HEK293 (cell line): ENCODE data around the gene MADCAM1.

ENCODE experiments used
- GLI2 ChIP-seq: fragments of 450-650 bp; formaldehyde crosslinking; IDR thresholded peaks from 2 replicates; pipeline ENCODE4; 2017; ENCODE audit warnings: missing biosample characterization, missing genetic modification characterization, low read depth, borderline replicate concordance
- GLIS2 ChIP-seq: fragments of 450-650 bp; formaldehyde crosslinking; IDR thresholded peaks from 2 replicates; pipeline ENCODE4 v1.5.1; 2016; ENCODE audit warnings: missing biosample characterization, missing genetic modification characterization
- MZF1 ChIP-seq: fragments of 450-650 bp; formaldehyde crosslinking; IDR thresholded peaks from 2 replicates; pipeline ENCODE4 v1.5.1; 2017; ENCODE audit warnings: missing biosample characterization, missing genetic modification characterization, borderline replicate concordance
- SP2 ChIP-seq: fragments of 450-650 bp; formaldehyde crosslinking; IDR thresholded peaks from 2 replicates; pipeline ENCODE4 v1.5.1; 2016; ENCODE audit warnings: missing biosample characterization, missing genetic modification characterization
- SP7 ChIP-seq: fragments of 450-650 bp; formaldehyde crosslinking; IDR thresholded peaks from 2 replicates; pipeline ENCODE4 v1.5.1; 2016; ENCODE audit warnings: missing biosample characterization, missing genetic modification characterization
- ZBTB48 ChIP-seq: fragments of 450-650 bp; formaldehyde crosslinking; IDR thresholded peaks from 2 replicates; pipeline ENCODE4 v1.5.1; 2016; ENCODE audit warnings: missing biosample characterization, missing genetic modification characterization
- ZBTB7A ChIP-seq: fragments of 450-650 bp; formaldehyde crosslinking; IDR thresholded peaks from 2 replicates; pipeline ENCODE4 v1.5.1; 2016; ENCODE audit warnings: low read depth, missing biosample characterization, missing genetic modification characterization
- ZFP3 ChIP-seq: fragments of 450-650 bp; formaldehyde crosslinking; IDR thresholded peaks from 2 replicates; pipeline ENCODE4 v1.5.1; 2016; ENCODE audit warnings: low read depth, missing biosample characterization, missing genetic modification characterization
- ZIC2 ChIP-seq: fragments of 450-650 bp; formaldehyde crosslinking; IDR thresholded peaks from 2 replicates; pipeline ENCODE4 v1.5.1; 2016; ENCODE audit warnings: missing biosample characterization, missing genetic modification characterization
- ZNF112 ChIP-seq: fragments of 450-650 bp; formaldehyde crosslinking; IDR thresholded peaks from 2 replicates; pipeline ENCODE4 v1.5.0; 2017; ENCODE audit warnings: missing biosample characterization, missing genetic modification characterization
- ZNF146 ChIP-seq: fragments of 450-650 bp; formaldehyde crosslinking; IDR thresholded peaks from 2 replicates; pipeline ENCODE4 v1.5.1; 2016; ENCODE audit warnings: missing biosample characterization, missing genetic modification characterization
- ZNF175 ChIP-seq: fragments of 450-650 bp; formaldehyde crosslinking; IDR thresholded peaks from 2 replicates; pipeline ENCODE4 v1.5.1; 2016; ENCODE audit warnings: missing biosample characterization, missing genetic modification characterization
- ZNF274 ChIP-seq, 2 experiments: fragments of 200-500 bp in 1 of 2; fragments of 450-650 bp in 1 of 2; sonication (Bioruptor generic) in 1 of 2; formaldehyde crosslinking in 1 of 2; IDR thresholded peaks; 2 replicates each; pipeline versions ENCODE4 v1.5.1 to v1.6.1; 2014 to 2016; ENCODE audit warnings: borderline replicate concordance in 1 of 2, inconsistent platforms in 1 of 2, low read length in 1 of 2, missing biosample characterization in 1 of 2, missing genetic modification characterization in 1 of 2
- ZNF324 ChIP-seq: fragments of 450-650 bp; formaldehyde crosslinking; IDR thresholded peaks from 2 replicates; pipeline ENCODE4 v1.5.1; 2016; ENCODE audit warnings: missing biosample characterization, missing genetic modification characterization
- ZNF335 ChIP-seq: fragments of 450-650 bp; formaldehyde crosslinking; conservative IDR thresholded peaks from 2 replicates; pipeline ENCODE4 v1.5.1; 2016; ENCODE audit warnings: missing biosample characterization, missing genetic modification characterization
- ZNF426 ChIP-seq: fragments of 450-650 bp; formaldehyde crosslinking; IDR thresholded peaks from 2 replicates; pipeline ENCODE4 v1.5.1; 2017; ENCODE audit warnings: missing biosample characterization, missing genetic modification characterization, mild to moderate bottlenecking, inconsistent platforms, moderate library complexity
- ZNF521 ChIP-seq: fragments of 450-650 bp; formaldehyde crosslinking; IDR thresholded peaks from 2 replicates; pipeline ENCODE4 v1.5.1; 2017; ENCODE audit warnings: missing biosample characterization, mild to moderate bottlenecking, missing genetic modification characterization
- ZNF747 ChIP-seq: fragments of 450-650 bp; formaldehyde crosslinking; IDR thresholded peaks from 2 replicates; pipeline ENCODE4 v1.5.1; 2016; ENCODE audit warnings: missing biosample characterization, missing genetic modification characterization
- ZNF777 ChIP-seq: fragments of 450-650 bp; formaldehyde crosslinking; IDR thresholded peaks from 2 replicates; pipeline ENCODE4 v1.5.1; 2017; ENCODE audit warnings: missing biosample characterization, missing genetic modification characterization, borderline replicate concordance
- ZSCAN23 ChIP-seq: fragments of 450-650 bp; formaldehyde crosslinking; IDR thresholded peaks from 2 replicates; pipeline ENCODE4 v1.5.1; 2016; ENCODE audit warnings: missing biosample characterization, missing genetic modification characterization
- TF ChIP-seq, protein P1 (sequence below): fragments of 450-650 bp; formaldehyde crosslinking; IDR thresholded peaks from 2 replicates; pipeline ENCODE4 v1.5.1; 2016; ENCODE audit warnings: missing biosample characterization, missing genetic modification characterization
- TF ChIP-seq, protein P2 (sequence below): fragments of 450-650 bp; formaldehyde crosslinking; IDR thresholded peaks from 2 replicates; pipeline ENCODE4 v1.5.1; 2016; ENCODE audit warnings: missing biosample characterization, missing genetic modification characterization, borderline replicate concordance
- TF ChIP-seq, protein P3 (sequence below): fragments of 450-650 bp; formaldehyde crosslinking; IDR thresholded peaks from 2 replicates; pipeline ENCODE4 v1.5.1; 2016; ENCODE audit warnings: missing biosample characterization, missing genetic modification characterization
- TF ChIP-seq, protein P4 (sequence below): fragments of 450-650 bp; formaldehyde crosslinking; IDR thresholded peaks from 2 replicates; pipeline ENCODE4 v1.5.1; 2016; ENCODE audit warnings: missing biosample characterization, missing genetic modification characterization
- TF ChIP-seq, protein P5 (sequence below): fragments of 450-650 bp; formaldehyde crosslinking; IDR thresholded peaks from 2 replicates; pipeline ENCODE4 v1.5.1; 2016; ENCODE audit warnings: missing biosample characterization, missing genetic modification characterization

Gene MADCAM1

DNA sequence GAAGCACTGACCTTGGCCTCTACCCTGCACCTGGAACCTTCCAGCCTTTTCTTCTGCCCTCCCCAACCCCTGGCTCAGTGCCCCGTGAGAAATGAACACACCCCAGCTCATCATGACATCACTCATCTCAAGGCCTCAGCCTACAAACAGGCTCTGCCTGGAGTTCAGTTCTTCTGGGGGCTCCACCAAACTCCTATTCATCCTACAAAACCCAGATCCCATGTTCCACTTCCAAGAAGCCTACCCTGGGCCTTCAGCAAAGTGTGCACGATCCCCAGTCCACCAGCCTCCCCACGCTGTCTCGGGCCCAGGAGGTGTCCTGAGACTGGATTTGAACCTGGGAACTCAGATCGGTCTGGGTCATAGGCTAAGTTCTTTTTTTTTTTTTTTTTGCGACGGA lies 26.5 kb upstream of the MADCAM1 start (continued):
- TF ChIP-seq, protein P1, sequence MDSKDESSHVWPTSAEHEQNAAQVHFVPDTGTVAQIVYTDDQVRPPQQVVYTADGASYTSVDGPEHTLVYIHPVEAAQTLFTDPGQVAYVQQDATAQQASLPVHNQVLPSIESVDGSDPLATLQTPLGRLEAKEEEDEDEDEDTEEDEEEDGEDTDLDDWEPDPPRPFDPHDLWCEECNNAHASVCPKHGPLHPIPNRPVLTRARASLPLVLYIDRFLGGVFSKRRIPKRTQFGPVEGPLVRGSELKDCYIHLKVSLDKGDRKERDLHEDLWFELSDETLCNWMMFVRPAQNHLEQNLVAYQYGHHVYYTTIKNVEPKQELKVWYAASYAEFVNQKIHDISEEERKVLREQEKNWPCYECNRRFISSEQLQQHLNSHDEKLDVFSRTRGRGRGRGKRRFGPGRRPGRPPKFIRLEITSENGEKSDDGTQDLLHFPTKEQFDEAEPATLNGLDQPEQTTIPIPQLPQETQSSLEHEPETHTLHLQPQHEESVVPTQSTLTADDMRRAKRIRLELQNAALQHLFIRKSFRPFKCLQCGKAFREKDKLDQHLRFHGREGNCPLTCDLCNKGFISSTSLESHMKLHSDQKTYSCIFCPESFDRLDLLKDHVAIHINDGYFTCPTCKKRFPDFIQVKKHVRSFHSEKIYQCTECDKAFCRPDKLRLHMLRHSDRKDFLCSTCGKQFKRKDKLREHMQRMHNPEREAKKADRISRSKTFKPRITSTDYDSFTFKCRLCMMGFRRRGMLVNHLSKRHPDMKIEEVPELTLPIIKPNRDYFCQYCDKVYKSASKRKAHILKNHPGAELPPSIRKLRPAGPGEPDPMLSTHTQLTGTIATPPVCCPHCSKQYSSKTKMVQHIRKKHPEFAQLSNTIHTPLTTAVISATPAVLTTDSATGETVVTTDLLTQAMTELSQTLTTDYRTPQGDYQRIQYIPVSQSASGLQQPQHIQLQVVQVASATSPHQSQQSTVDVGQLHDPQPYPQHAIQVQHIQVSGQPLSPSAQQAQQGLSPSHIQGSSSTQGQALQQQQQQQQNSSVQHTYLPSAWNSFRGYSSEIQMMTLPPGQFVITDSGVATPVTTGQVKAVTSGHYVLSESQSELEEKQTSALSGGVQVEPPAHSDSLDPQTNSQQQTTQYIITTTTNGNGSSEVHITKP (tag by site-specific recombination): 0 out of 2 replicates have a peak, but pooled peaks have one; percentile 5
- TF ChIP-seq ZNF146 (no peak), ZBTB48 (tag by site-specific recombination) (peak; percentile 17; the same call in 1 of the 2 replicates), ZSCAN23 (no peak), SP7 (no peak), GLI2 (no peak), ZNF426 (tag by site-specific recombination) (no peak), SP2 (no peak), ZNF747 (tag by site-specific recombination) (no peak), ZNF175 (tag by site-specific recombination) (no peak), MZF1 (no peak), ZNF335 (no peak), GLIS2 (tag by site-specific recombination) (no peak), ZBTB7A (tag by site-specific recombination) (no peak), ZNF112 (tag by site-specific recombination) (no peak), ZFP3 (tag by site-specific recombination) (peak; percentile 96), ZNF777 (no peak), ZNF521 (no peak), ZIC2 (no peak), ZNF324 (tag by site-specific recombination) (no peak), ZNF274 (IDR thresholded peaks at IDR 0.05; ENCODE audit: low read length) (no peak), ZNF274 (tag by site-specific recombination; IDR thresholded peaks at IDR 0.05; ENCODE audit: borderline replicate concordance) (no peak)
- TF ChIP-seq, protein P2, sequence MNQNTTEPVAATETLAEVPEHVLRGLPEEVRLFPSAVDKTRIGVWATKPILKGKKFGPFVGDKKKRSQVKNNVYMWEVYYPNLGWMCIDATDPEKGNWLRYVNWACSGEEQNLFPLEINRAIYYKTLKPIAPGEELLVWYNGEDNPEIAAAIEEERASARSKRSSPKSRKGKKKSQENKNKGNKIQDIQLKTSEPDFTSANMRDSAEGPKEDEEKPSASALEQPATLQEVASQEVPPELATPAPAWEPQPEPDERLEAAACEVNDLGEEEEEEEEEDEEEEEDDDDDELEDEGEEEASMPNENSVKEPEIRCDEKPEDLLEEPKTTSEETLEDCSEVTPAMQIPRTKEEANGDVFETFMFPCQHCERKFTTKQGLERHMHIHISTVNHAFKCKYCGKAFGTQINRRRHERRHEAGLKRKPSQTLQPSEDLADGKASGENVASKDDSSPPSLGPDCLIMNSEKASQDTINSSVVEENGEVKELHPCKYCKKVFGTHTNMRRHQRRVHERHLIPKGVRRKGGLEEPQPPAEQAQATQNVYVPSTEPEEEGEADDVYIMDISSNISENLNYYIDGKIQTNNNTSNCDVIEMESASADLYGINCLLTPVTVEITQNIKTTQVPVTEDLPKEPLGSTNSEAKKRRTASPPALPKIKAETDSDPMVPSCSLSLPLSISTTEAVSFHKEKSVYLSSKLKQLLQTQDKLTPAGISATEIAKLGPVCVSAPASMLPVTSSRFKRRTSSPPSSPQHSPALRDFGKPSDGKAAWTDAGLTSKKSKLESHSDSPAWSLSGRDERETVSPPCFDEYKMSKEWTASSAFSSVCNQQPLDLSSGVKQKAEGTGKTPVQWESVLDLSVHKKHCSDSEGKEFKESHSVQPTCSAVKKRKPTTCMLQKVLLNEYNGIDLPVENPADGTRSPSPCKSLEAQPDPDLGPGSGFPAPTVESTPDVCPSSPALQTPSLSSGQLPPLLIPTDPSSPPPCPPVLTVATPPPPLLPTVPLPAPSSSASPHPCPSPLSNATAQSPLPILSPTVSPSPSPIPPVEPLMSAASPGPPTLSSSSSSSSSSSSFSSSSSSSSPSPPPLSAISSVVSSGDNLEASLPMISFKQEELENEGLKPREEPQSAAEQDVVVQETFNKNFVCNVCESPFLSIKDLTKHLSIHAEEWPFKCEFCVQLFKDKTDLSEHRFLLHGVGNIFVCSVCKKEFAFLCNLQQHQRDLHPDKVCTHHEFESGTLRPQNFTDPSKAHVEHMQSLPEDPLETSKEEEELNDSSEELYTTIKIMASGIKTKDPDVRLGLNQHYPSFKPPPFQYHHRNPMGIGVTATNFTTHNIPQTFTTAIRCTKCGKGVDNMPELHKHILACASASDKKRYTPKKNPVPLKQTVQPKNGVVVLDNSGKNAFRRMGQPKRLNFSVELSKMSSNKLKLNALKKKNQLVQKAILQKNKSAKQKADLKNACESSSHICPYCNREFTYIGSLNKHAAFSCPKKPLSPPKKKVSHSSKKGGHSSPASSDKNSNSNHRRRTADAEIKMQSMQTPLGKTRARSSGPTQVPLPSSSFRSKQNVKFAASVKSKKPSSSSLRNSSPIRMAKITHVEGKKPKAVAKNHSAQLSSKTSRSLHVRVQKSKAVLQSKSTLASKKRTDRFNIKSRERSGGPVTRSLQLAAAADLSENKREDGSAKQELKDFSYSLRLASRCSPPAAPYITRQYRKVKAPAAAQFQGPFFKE (tag by site-specific recombination): no peak
- TF ChIP-seq, protein P3, sequence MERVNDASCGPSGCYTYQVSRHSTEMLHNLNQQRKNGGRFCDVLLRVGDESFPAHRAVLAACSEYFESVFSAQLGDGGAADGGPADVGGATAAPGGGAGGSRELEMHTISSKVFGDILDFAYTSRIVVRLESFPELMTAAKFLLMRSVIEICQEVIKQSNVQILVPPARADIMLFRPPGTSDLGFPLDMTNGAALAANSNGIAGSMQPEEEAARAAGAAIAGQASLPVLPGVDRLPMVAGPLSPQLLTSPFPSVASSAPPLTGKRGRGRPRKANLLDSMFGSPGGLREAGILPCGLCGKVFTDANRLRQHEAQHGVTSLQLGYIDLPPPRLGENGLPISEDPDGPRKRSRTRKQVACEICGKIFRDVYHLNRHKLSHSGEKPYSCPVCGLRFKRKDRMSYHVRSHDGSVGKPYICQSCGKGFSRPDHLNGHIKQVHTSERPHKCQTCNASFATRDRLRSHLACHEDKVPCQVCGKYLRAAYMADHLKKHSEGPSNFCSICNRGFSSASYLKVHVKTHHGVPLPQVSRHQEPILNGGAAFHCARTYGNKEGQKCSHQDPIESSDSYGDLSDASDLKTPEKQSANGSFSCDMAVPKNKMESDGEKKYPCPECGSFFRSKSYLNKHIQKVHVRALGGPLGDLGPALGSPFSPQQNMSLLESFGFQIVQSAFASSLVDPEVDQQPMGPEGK (tag by site-specific recombination): peak; percentile 41; the same call in 1 of the 2 replicates
- TF ChIP-seq, protein P4, sequence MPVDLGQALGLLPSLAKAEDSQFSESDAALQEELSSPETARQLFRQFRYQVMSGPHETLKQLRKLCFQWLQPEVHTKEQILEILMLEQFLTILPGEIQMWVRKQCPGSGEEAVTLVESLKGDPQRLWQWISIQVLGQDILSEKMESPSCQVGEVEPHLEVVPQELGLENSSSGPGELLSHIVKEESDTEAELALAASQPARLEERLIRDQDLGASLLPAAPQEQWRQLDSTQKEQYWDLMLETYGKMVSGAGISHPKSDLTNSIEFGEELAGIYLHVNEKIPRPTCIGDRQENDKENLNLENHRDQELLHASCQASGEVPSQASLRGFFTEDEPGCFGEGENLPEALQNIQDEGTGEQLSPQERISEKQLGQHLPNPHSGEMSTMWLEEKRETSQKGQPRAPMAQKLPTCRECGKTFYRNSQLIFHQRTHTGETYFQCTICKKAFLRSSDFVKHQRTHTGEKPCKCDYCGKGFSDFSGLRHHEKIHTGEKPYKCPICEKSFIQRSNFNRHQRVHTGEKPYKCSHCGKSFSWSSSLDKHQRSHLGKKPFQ (tag by site-specific recombination): no peak
- TF ChIP-seq, protein P5, sequence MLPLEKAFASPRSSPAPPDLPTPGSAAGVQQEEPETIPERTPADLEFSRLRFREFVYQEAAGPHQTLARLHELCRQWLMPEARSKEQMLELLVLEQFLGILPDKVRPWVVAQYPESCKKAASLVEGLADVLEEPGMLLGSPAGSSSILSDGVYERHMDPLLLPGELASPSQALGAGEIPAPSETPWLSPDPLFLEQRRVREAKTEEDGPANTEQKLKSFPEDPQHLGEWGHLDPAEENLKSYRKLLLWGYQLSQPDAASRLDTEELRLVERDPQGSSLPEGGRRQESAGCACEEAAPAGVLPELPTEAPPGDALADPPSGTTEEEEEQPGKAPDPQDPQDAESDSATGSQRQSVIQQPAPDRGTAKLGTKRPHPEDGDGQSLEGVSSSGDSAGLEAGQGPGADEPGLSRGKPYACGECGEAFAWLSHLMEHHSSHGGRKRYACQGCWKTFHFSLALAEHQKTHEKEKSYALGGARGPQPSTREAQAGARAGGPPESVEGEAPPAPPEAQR (tag by site-specific recombination): no peak
